HCT116 (cell line): ENCODE results near the gene PIK3IP1. TPM values are rescaled to one million over a fixed set of nuclear protein-coding genes. Genes with fewer than 3 reads are reported as not detected.

Experiments
- ATAC-seq: fragments of 200-7000 bp; cut with Tn5 transposase; 2 replicates; pipeline ENCODE4 v1.9.1; 2020; ENCODE audit warnings: mild to moderate bottlenecking, moderate library complexity
- BruUV-seq: library from RNA; stranded (reverse); fragments of 400-500 nt; replicated peaks from 2 replicates; lab custom pipeline; 2021; lab: Mats Ljungman, UMichigan
- CTCF ChIA-PET: fragments of 300-600 bp; sonication (Branson Sonifier 250); formaldehyde crosslinking; loops from one replicate; lab custom pipeline; 2021; ENCODE audit warnings: antibody characterized with exemption; lab: Charles Lee
- POLR2A ChIA-PET: fragments of 300-600, 350-600 bp; sonication (Branson Sonifier 250); formaldehyde crosslinking; loops from one replicate; lab custom pipeline; 2021; ENCODE audit warnings: antibody characterized with exemption; lab: Charles Lee
- RAD21 ChIA-PET, 2 experiments: fragments of 300-600 bp; sonication (Branson Sonifier 250); formaldehyde crosslinking; loops; one replicate each; lab custom pipeline; 2023; ENCODE audit warnings: low total read pairs in 2 of 2; ENCODE audit not compliant: uncharacterized antibody in 2 of 2, unreplicated experiment in 2 of 2, low non-redundant PET in 1 of 2; lab: Charles Lee
- DNase-seq: peaks from one replicate; pipeline ENCODE4 v3.0.0-alpha.2; 2010; ENCODE audit warnings: low read depth, low spot score
- H2AFZ ChIP-seq: fragments of 200-600 bp; shearing (Covaris generic), sonication (generic); 2 replicates; pipeline ENCODE4 v1.6.1; 2017; ENCODE audit warnings: low read depth, mixed run types, mixed read lengths, antibody characterized with exemption, low read length; ENCODE audit not compliant: poor library complexity, severe bottlenecking
- H3K27ac ChIP-seq: 2 replicates; pipeline ENCODE4 v1.5.1; 2012; ENCODE audit warnings: low read depth, low read length
- H3K27me3 ChIP-seq: fragments of 200-600 bp; sonication (generic); 2 replicates; pipeline ENCODE4 v1.6.1; 2016; ENCODE audit warnings: mixed run types, low read length, mixed read lengths; ENCODE audit not compliant: insufficient read depth
- H3K36me3 ChIP-seq, 2 experiments: fragments of 200-500 bp in 1 of 2; fragments of 200-600 bp in 1 of 2; sonication (Bioruptor generic) in 1 of 2; sonication (generic) in 1 of 2; 2 replicates each; pipeline versions ENCODE4 v1.5.1 to v1.6.1; 2014 to 2016; ENCODE audit warnings: low read length in 2 of 2, inconsistent platforms in 1 of 2, mixed read lengths in 1 of 2, mixed run types in 1 of 2; ENCODE audit not compliant: insufficient read depth in 2 of 2, control insufficient read depth in 1 of 2
- H3K4me1 ChIP-seq, 2 experiments: fragments of 200-600 bp in 1 of 2; sonication (generic) in 1 of 2; 2 replicates each; pipeline versions ENCODE4 v1.5.1 to v1.6.1; 2012 to 2017; ENCODE audit warnings: low read length in 2 of 2, inconsistent platforms in 1 of 2, mild to moderate bottlenecking in 1 of 2, mixed read lengths in 1 of 2, mixed run types in 1 of 2, moderate library complexity in 1 of 2; ENCODE audit not compliant: insufficient read depth in 2 of 2, control insufficient read depth in 1 of 2
- H3K4me2 ChIP-seq: fragments of 200-600 bp; sonication (generic); 2 replicates; pipeline ENCODE4 v1.6.1; 2017; ENCODE audit warnings: mixed run types, low read length, mixed read lengths
- H3K4me3 ChIP-seq, 2 experiments: fragments of 200-600 bp in 1 of 2; sonication (generic) in 1 of 2; replicated peaks in 1 of 2; 2 replicates each; pipeline ENCODE4 v1.5.1; 2011 to 2016; ENCODE audit warnings: low read length in 2 of 2, control low read depth in 1 of 2, low read depth in 1 of 2, mild to moderate bottlenecking in 1 of 2, mixed read lengths in 1 of 2, mixed run types in 1 of 2
- H3K79me2 ChIP-seq: fragments of 200-600 bp; sonication (generic); 2 replicates; pipeline ENCODE4 v1.6.1; 2017; ENCODE audit warnings: mild to moderate bottlenecking, mixed run types, low read length, moderate library complexity, mixed read lengths; ENCODE audit not compliant: insufficient read depth
- H3K9ac ChIP-seq: fragments of 200-600 bp; sonication (generic); 2 replicates; pipeline ENCODE4 v1.6.1; 2016; ENCODE audit warnings: low read length, mixed read lengths
- H3K9me2 ChIP-seq: fragments of 200-600 bp; sonication (generic), shearing (Covaris generic); 2 replicates; pipeline ENCODE4 v1.6.1; 2017; ENCODE audit warnings: mixed run types, mild to moderate bottlenecking, moderate library complexity; ENCODE audit not compliant: insufficient read depth
- H3K9me3 ChIP-seq, 2 experiments: fragments of 200-500 bp in 1 of 2; fragments of 200-600 bp in 1 of 2; sonication (Bioruptor generic) in 1 of 2; sonication (generic) in 1 of 2; 2 replicates each; pipeline ENCODE4 v1.6.1; 2014 to 2017; ENCODE audit warnings: low read length in 2 of 2, mixed read lengths in 2 of 2, inconsistent platforms in 1 of 2, low read depth in 1 of 2, mild to moderate bottlenecking in 1 of 2, mixed run types in 1 of 2, moderate library complexity in 1 of 2; ENCODE audit not compliant: control insufficient read depth in 1 of 2, insufficient read depth in 1 of 2
- H4K20me1 ChIP-seq: fragments of 200-600 bp; sonication (generic), shearing (Covaris generic); 2 replicates; pipeline ENCODE4 v1.6.1; 2017; ENCODE audit warnings: mixed run types, mild to moderate bottlenecking, moderate library complexity; ENCODE audit not compliant: insufficient read depth
- EGR1 ChIP-seq: IDR thresholded peaks from 2 replicates; pipeline ENCODE4 v1.6.1; 2012; ENCODE audit warnings: low read depth
- ELF1 ChIP-seq: IDR thresholded peaks from 2 replicates; pipeline ENCODE4 v1.6.1; 2012; ENCODE audit warnings: low read depth, borderline replicate concordance
- EZH2 ChIP-seq: fragments of 200-600 bp; sonication (generic); IDR thresholded peaks from 2 replicates; pipeline ENCODE4 v1.6.1; 2017; ENCODE audit warnings: antibody characterized with exemption, mixed run types
- EZH2phosphoT487 ChIP-seq: fragments of 200-600 bp; IDR thresholded peaks from 2 replicates; pipeline ENCODE4 v1.6.1; 2018; ENCODE audit warnings: antibody characterized with exemption, borderline replicate concordance
- FOSL1 ChIP-seq: IDR thresholded peaks from 2 replicates; pipeline ENCODE4 v1.6.1; 2012; ENCODE audit warnings: low read depth
- JUND ChIP-seq: IDR thresholded peaks from 2 replicates; pipeline ENCODE4 v1.6.1; 2012
- POLR2A ChIP-seq: IDR thresholded peaks from 2 replicates; pipeline ENCODE4 v1.7.0; 2011; ENCODE audit warnings: borderline replicate concordance; ENCODE audit not compliant: insufficient read depth, insufficient read length; ENCODE audit errors: extremely low read depth
- POLR2AphosphoS5 ChIP-seq: IDR thresholded peaks from 2 replicates; pipeline ENCODE4 v1.6.1; 2011; ENCODE audit warnings: mild to moderate bottlenecking, low read depth, low read length, moderate library complexity
- RAD21 ChIP-seq: IDR thresholded peaks from 2 replicates; pipeline ENCODE4 v1.6.1; 2012; ENCODE audit warnings: low read depth, mild to moderate bottlenecking
- SIN3A ChIP-seq: IDR thresholded peaks from 2 replicates; pipeline ENCODE4 v1.6.1; 2012; ENCODE audit warnings: low read depth
- SP1 ChIP-seq: IDR thresholded peaks from 2 replicates; pipeline ENCODE4 v1.6.1; 2012; ENCODE audit warnings: low read depth
- SRF ChIP-seq: IDR thresholded peaks from 2 replicates; pipeline ENCODE4 v1.6.1; 2012; ENCODE audit warnings: low read depth
- YY1 ChIP-seq: IDR thresholded peaks from 2 replicates; pipeline ENCODE4 v1.6.1; 2011; ENCODE audit warnings: low read length, low read depth, moderate library complexity, mild to moderate bottlenecking; ENCODE audit not compliant: insufficient replicate concordance; ENCODE audit errors: extremely low read depth
- ZBTB33 ChIP-seq: IDR thresholded peaks from 2 replicates; pipeline ENCODE4 v1.6.1; 2011; ENCODE audit warnings: mild to moderate bottlenecking, low read length, moderate library complexity; ENCODE audit not compliant: insufficient replicate concordance; ENCODE audit errors: extremely low read depth
- ZFX ChIP-seq: fragments of 450-650 bp; IDR thresholded peaks from 2 replicates; pipeline ENCODE4 v1.6.1; 2017
- ZNF274 ChIP-seq: fragments of 200-500 bp; sonication (Bioruptor generic); IDR thresholded peaks from 2 replicates; pipeline ENCODE4 v1.6.1; 2014; ENCODE audit warnings: mild to moderate bottlenecking, low read depth, low read length, inconsistent platforms
- intact Hi-C: fragments of 100-400 bp; cut with micrococcal nuclease; formaldehyde crosslinking; loops from 2 replicates; pipeline ENCODE4 v1.10.0; 2022
- total RNA-seq: library from RNA; stranded (reverse); gene quantifications from one replicate; pipeline ENCODE4 v1.2.1, GENCODE V29; 2021; ENCODE audit not compliant: unreplicated experiment
- TF ChIP-seq, protein P1 (sequence below): IDR thresholded peaks from 2 replicates; pipeline ENCODE4 v1.6.1; 2012; ENCODE audit warnings: low read depth
- TF ChIP-seq, protein P2 (sequence below): IDR thresholded peaks from 2 replicates; pipeline ENCODE4 v1.6.1; 2012
- TF ChIP-seq, protein P3 (sequence below): IDR thresholded peaks from 2 replicates; pipeline ENCODE4 v1.6.1; 2012
- TF ChIP-seq, protein P4 (sequence below), 3 experiments: fragments of 200-600 bp in 1 of 3; sonication (generic) in 1 of 3; IDR thresholded peaks in 2 of 3; conservative IDR thresholded peaks in 1 of 3; 2 replicates each; pipeline ENCODE4 v1.5.1; 2012 to 2017; ENCODE audit warnings: low read depth in 2 of 3, low read length in 2 of 3, antibody characterized with exemption in 1 of 3, borderline replicate concordance in 1 of 3, control low read depth in 1 of 3, mild to moderate bottlenecking in 1 of 3, mixed read lengths in 1 of 3, mixed run types in 1 of 3, moderate library complexity in 1 of 3; ENCODE audit not compliant: insufficient read depth in 1 of 3

PIK3IP1 gene
- total RNA-seq, 1 experiment from 2014 or later = 1.6 TPM

DNA sequence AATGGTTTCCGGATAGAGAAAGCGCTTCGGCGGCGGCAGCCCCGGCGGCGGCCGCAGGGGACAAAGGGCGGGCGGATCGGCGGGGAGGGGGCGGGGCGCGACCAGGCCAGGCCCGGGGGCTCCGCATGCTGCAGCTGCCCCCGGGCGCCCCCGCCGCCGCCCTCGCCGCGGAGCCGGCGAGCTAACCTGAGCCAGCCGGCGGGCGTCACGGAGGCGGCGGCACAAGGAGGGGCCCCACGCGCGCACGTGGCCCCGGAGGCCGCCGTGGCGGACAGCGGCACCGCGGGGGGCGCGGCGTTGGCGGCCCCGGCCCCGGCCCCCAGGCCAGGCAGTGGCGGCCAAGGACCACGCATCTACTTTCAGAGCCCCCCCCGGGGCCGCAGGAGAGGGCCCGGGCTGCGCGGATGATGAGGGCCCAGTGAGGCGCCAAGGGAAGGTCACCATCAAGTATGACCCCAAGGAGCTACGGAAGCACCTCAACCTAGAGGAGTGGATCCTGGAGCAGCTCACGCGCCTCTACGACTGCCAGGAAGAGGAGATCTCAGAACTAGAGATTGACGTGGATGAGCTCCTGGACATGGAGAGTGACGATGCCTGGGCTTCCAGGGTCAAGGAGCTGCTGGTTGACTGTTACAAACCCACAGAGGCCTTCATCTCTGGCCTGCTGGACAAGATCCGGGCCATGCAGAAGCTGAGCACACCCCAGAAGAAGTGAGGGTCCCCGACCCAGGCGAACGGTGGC is 15.7 kb downstream of the PIK3IP1 start:
- RAD21 ChIA-PET = no interaction called here

More for the DNA sequence above, 15.7 kb downstream of the PIK3IP1 start:
- no peak for ATAC-seq
- Histone ChIP-seq H3K27me3 (no peaks in the 10 kb centered on the region), H3K27ac (no peak overlapping the region), H3K9me3 (no peaks in the 10 kb centered on the region), H3K9ac (no peak overlapping the region), H3K4me3 (no peak overlapping the region), H3K79me2 (no peaks in the 10 kb centered on the region), H3K4me2 (no peak overlapping the region), H3K36me3 (peaks cover 9 to 11% of the 10 kb centered on the region in 2 experiments; a peak in 3 of 4 replicates), H3K4me1 (peaks cover 5 to 12% of the 10 kb centered on the region in 2 experiments; a peak in 3 of 4 replicates), H3K9me2 (no peaks in the 10 kb centered on the region), H2AFZ (no peak overlapping the region), H4K20me1 (no peaks in the 10 kb centered on the region)
- ChIA-PET POLR2A (no interaction called here), CTCF (no interaction called here)
- BruUV-seq = no TSS peak
- DNase-seq = no peak
- TF ChIP-seq EZH2 (no peak), ELF1 (no peak), EGR1 (no peak), SIN3A (no peak), JUND (no peak), ZFX (no peak), EZH2phosphoT487 (no peak), ZBTB33 (no peak), POLR2A (no peak), SP1 (no peak), ZNF274 (no peak), SRF (no peak), RAD21 (no peak), FOSL1 (no peak), POLR2AphosphoS5 (no peak), YY1 (no peak)
- TF ChIP-seq, protein P1, sequence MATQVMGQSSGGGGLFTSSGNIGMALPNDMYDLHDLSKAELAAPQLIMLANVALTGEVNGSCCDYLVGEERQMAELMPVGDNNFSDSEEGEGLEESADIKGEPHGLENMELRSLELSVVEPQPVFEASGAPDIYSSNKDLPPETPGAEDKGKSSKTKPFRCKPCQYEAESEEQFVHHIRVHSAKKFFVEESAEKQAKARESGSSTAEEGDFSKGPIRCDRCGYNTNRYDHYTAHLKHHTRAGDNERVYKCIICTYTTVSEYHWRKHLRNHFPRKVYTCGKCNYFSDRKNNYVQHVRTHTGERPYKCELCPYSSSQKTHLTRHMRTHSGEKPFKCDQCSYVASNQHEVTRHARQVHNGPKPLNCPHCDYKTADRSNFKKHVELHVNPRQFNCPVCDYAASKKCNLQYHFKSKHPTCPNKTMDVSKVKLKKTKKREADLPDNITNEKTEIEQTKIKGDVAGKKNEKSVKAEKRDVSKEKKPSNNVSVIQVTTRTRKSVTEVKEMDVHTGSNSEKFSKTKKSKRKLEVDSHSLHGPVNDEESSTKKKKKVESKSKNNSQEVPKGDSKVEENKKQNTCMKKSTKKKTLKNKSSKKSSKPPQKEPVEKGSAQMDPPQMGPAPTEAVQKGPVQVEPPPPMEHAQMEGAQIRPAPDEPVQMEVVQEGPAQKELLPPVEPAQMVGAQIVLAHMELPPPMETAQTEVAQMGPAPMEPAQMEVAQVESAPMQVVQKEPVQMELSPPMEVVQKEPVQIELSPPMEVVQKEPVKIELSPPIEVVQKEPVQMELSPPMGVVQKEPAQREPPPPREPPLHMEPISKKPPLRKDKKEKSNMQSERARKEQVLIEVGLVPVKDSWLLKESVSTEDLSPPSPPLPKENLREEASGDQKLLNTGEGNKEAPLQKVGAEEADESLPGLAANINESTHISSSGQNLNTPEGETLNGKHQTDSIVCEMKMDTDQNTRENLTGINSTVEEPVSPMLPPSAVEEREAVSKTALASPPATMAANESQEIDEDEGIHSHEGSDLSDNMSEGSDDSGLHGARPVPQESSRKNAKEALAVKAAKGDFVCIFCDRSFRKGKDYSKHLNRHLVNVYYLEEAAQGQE = no peak
- TF ChIP-seq, protein P2, sequence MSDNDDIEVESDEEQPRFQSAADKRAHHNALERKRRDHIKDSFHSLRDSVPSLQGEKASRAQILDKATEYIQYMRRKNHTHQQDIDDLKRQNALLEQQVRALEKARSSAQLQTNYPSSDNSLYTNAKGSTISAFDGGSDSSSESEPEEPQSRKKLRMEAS = no peak
- TF ChIP-seq, protein P3, sequence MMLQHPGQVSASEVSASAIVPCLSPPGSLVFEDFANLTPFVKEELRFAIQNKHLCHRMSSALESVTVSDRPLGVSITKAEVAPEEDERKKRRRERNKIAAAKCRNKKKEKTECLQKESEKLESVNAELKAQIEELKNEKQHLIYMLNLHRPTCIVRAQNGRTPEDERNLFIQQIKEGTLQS = no peak
- TF ChIP-seq, protein P4, sequence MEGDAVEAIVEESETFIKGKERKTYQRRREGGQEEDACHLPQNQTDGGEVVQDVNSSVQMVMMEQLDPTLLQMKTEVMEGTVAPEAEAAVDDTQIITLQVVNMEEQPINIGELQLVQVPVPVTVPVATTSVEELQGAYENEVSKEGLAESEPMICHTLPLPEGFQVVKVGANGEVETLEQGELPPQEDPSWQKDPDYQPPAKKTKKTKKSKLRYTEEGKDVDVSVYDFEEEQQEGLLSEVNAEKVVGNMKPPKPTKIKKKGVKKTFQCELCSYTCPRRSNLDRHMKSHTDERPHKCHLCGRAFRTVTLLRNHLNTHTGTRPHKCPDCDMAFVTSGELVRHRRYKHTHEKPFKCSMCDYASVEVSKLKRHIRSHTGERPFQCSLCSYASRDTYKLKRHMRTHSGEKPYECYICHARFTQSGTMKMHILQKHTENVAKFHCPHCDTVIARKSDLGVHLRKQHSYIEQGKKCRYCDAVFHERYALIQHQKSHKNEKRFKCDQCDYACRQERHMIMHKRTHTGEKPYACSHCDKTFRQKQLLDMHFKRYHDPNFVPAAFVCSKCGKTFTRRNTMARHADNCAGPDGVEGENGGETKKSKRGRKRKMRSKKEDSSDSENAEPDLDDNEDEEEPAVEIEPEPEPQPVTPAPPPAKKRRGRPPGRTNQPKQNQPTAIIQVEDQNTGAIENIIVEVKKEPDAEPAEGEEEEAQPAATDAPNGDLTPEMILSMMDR (IDR thresholded peaks at IDR 0.05 in 2 of 3, conservative IDR thresholded peaks at IDR 0.05 in 1 of 3; ENCODE audit: borderline replicate concordance in 1 of 3, insufficient read depth in 1 of 3, low read depth in 2 of 3, low read length in 2 of 3) = no peak
- intact Hi-C loops = no loop called here
